ENCODE data around the gene PIAS1.
A peak's percentile ranks its signal among the peaks of the same experiment; 100 is the strongest.

Gene PIAS1

DNA sequence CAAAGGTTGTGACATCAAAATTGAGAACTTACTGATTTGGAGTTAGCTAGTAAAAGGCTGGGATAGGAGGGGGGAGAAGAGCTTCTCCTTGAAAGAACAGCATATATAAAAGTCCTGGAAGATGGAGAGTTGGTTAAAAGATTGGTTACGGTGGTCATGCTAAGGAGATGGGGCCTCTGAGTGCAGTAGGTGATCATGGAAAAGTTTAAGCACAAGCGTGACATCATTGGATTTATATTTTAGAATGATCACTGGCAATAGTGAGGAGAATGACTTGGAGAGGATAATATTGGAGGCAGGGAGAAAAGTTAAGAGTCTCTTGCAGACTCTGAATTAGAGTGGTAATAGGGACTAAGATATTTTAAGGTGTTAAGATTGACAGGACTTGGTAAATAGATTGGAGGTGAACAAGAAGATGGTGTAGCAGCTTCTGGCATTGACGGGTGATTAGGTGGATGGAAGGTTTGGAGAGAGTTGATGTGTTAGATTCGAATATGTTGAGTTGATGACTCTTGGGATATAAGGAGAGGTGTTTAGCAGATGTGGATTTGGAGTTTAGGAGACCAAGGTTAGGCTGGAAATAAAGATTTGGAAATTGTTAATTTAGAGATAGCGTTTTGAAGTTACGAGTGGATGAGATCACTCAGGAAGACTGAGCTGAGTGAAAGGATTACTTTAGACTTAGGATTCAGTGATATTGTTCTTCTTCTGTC is 19.6 kb downstream of the PIAS1 start:
- no peak for ATAC-seq

DNA sequence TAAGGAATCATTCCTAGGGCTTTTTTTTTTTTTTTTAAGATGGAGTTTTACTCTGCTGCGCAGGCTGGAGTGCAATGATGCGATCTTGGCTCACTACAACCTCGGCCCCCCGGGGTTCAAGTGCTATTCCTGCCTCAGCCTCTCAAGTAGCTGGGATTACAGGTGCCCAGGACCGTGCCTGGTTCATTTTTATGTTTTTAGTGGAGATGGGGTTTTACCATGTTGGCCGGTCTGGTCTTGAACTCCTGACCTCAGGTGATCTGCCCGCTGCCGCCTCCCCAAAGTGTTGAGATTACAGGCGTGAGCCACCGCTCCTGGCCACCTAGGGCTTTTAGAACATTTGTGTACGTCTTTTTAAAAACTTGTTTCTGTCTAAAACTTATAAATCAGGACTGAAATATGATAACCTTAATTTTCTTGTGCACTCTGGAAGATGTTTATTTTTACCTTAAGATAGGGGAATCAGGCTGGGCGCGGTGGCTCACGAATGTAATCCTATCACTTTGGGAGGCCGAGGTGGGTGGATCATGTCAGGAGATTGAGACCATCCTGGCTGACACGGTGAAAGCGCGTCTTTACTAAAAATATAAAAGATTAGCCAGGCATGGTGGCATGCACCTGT is 21.8 kb downstream of the PIAS1 start:
- no peak for ATAC-seq

DNA sequence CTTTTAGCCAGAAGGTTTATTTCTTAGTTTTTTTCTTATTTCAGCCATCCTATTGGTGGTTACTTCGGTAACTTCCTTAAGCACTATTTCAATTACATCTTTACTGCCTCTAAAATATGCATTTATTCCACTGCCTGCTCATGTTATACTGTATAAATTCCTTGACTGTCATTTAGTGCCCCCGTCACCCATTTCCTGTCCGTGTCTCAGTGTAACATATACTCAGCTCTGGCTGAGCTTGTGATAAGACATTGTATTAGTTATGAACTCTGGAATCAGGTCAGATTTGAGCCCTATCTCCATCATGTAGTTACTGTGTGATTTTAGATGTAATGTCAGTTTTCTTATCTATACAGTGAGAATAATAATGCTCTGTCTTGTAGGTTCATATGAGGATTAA is 24.2 kb downstream of the PIAS1 start:
- no peak for ATAC-seq

DNA sequence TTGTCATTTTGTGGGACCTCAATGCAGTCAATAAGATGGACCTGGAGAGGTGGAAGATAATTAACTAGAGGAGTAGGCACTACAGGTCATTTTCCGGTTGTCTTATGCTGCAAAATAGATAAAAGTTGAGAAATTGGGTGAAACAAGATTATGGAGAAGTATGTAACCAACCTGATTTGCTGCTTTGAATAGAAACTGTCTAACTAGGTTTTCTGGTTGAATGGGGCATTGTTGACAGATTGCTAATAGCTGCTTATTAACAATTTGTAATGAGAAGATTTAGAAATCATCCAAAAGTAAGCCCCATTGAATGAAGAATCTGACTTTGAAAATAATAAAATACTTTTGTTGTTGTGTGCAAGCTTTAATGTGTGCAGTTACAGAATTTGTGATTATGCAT is 26.2 kb downstream of the PIAS1 start:
- no peak for ATAC-seq

DNA sequence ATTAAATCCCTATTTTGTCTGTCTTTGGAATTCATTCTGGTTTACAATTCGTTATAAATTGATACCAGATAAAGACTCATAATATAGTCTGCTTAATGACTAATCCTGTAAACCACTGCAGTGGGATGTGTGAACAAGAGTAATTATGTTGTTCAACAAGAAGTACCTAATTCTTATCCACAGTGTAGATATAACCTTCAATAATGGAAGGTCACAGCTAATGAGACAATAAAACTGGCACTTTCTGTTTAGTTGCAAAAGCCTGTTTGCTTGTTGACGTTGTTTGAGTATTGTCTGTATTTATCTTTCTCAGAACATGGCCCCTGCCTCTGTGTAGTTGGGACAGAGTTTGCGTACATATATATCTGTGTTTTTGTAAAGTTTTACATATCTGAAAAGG is 26.7 kb downstream of the PIAS1 start:
- peak; percentile 83 to 94 for ATAC-seq

DNA sequence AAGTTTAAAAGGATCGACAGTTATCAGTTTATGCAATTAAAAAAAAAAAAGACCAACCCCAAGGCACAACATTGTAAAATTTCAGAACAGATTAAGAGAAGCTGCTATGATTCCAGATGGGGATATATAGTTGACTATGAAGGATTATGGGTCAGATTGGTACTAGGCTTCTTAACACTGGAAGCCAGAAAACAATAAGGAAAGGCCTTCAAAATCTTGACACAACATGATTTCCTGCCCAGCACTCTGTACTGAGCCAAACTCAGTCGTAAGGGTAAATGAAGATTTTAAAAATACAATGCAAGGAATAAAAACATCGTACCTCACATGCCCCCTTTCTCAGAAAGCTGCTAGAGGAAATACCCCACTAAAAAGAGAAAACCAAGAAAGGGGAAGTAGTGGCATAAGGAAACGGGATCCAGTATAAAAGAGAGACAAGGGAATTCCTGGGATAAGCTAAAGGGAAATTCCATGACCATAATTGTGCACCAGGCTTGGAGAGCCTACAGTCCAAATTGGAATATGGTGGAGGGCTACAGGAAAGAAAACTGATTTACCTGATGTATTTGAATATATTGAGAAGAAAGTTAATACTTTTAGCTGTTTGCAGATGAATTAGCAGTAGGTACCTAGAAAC is 27.9 kb downstream of the PIAS1 start:
- ATAC-seq = no peak

DNA sequence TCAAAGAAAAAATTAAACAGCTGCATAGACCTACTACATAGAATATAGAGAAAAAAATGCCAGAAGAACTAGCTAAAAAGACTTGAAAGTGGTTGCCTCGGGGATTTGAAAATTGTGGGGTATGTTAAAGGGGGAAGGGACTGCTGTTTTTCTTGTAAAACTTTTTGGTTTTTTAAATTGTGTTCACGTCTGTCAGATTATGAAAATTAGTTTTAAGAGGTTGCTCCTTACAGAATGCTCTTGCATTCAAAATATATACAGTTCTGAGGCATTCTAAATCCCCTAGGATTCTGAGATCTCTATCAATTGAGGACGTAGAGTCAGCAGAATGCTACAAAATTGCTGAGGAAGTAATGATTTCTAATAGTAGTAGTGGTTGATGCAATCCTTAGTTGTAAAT is 28.6 kb downstream of the PIAS1 start:
- ATAC-seq = no peak

DNA sequence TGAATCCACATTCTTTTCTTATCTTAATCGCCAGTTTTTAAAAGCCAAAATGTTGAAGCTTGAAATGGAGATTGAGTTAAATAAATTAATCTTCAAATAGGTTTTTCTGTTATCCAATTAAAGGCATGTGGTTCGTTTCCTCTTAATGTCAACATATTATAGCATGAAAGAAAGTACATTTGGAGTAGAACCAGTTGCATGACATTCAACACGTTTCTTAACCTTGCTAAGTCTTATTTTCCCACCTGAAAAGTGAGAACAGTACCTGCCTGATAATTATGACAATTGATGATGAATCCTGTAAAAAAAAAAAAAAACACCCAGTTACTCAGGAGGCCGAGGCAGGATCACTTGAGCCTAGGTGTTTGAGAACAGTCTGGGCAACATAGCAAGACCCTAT is 29.3 kb downstream of the PIAS1 start:
- no peak for ATAC-seq

DNA sequence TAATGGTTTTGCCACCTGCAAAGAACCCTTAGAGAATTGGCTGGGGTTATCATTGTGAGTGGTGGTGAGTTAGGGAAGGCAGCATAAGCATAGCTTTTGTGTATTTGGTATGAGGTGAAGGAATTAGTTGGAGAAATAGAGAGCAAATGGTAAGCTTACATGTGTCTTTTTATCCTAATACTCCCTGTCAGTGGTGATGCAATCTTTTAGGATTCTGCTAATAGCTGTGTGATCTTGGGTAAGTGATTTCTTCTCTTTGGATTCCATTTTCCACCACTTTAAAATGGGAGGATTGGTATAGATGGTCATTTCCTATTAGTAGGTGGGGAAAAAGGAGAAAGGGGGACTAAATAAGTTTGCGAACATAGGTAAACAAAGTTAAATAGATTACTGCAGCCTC is 30.9 kb downstream of the PIAS1 start:
- ATAC-seq = no peak

DNA sequence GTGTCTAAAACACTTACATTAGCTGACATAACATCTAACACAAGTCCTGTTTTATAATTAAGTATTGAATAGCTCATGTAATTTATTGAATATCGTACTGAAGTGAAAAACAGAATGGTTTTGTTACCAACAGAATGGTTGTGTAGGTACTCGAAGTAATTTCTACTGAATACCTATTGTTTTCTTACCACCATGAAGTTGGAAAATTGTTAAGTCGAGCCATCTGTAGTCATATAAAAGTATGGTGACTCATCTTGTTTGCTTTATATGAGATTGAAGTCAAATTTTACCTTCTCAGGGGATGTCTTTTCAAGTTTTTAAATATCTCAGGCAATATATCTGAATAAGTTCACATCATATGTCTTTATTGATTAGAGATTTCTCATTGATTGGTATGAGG is 37.6 kb downstream of the PIAS1 start:
- no peak for ATAC-seq

DNA sequence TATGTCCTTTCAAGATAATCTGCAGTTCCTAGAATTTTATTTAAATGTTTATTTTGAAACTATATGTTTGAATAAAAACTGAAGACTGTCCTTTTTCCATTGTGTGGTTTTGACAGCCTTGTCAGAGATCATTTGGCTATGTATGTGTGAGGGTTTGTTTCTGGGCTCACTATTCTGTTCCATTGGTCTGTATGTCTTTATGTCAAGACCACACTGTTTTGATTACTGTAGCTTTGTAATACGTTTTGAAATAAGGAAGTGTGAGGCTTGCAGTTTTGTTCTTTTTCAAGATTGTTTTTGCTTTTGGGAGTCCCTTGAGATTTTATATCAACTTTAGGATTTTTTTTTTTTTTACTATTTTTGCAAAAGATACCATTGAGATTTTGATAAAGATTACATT is 42.0 kb downstream of the PIAS1 start:
- no peak for ATAC-seq

DNA sequence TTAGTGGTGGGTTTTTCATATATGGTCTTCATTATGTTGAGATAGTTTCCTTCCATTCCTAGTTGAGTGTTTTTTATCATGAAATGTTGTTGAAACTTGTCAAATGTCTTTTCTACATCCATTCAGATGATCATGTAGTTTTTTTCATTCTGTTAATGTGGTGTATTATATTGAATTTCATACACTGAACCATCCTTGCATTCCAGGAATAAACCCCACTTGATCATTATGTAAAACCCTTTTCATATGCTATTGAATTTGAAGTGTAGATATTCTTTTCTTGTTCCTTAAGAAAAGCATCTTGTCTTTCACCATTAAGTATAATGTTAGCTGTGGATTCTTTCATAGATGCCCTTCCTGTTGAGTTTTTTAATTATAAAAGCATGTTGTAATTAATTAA is 42.9 kb downstream of the PIAS1 start:
- no peak for ATAC-seq

DNA sequence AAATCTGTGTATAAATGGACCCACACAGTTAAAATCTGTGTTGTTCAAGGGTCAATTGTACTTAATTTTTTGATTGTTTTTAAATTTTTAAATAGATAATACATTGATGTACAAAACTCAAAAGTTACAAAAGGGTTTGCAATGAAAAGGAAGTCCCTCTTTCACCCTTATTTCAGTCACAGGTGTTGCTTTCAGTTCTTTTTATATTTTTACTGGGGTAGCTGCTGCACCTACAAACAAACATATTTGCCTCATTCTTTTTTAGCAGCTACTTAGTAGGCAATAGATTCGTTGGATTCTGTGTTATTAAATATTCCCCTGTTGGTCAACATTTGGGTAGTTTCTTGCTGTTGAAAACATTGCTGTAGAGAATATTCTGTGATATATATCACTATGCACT is 44.4 kb downstream of the PIAS1 start:
- no peak for ATAC-seq

DNA sequence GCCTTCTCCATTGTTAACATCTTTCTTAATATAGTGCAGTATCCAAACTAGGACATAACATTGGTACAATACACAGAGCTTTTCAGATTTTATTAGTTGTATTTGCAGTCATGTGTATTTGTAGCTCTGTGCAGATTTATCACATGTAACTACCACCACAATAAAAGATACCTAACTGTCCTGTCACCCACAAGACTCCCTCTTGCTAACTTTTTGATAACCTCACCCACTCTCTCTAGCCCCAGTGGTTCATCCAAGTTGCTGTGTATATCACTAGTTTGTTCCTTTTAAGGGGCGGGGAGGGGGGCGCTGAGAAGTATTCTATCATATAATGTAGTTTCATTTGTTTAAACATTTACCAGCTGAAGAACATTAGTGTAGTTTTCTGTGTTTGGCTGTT is 46.1 kb downstream of the PIAS1 start:
- ATAC-seq = no peak

DNA sequence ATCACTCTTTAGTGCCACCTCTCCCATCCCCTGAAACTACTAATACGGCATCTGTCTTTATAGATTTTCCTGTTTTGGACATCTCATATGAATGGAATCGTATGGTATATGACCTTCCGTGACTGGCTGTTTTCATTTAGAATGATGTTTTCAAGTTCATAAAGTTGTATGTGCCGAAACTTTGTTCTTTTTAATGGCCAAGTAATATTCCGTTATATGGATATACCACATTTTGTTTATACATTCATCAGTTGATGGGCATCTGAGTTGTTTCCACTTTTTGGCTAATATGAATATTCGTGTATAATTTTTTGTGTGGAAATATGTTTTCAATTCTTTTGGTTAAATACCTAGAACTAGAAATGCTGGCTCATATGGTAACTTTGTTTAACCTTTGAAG is 49.5 kb downstream of the PIAS1 start:
- ATAC-seq = no peak

DNA sequence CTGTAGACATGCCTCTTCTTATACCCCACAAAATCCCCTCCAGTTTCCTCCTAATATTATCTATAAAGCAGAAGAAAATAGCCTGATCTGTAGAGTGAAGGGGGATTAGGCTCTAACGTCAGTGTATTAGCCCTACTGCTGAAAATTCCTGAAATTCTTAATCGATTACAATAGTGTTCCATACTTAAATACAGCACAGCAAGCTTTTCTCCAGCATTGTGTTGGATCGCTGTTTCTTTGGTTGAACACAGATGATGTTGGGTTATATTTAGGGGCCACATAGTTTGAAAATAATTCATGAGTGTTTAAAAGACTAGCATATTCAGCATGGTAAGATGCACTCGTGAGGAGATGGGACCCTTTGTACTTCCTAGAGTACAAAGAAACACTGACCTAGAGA is 52.5 kb downstream of the PIAS1 start:
- no peak for ATAC-seq

DNA sequence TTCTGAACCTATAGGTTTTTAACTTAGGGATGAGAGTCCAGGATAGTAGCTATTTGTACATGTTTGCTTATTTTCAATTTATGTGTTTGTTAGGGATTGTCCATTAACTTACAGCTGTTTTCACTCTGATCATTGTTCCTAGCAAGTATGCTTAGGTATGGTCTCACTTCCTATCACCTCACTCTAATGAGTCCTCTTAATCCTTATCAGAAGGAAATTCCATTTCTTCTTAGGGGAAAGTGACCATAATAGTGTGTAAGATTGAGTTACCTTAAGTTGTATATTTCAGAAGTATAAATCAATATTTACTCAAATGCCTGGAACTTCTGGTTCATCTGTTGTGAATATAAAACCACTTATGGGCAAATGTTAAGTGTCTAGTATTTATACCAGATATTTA is 53.0 kb downstream of the PIAS1 start:
- no peak for ATAC-seq

DNA sequence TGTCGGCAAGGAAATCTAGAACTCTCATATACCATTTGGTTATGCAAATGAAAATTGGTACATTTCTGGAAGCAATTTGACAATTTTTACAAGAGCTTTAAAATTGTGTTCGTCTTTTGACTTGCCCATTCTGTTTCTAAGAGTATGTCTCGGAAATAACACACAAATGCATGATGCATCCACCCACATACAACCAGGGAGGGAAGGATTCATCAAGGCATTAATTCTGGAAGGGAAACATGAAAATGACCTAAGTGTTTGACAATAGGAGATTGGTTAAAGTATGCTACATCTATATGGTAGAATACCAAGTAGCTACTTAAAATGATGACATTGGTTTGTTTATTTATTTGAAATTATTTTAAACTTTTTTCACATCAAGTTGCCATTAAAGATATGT is 58.6 kb downstream of the PIAS1 start:
- no peak for ATAC-seq

DNA sequence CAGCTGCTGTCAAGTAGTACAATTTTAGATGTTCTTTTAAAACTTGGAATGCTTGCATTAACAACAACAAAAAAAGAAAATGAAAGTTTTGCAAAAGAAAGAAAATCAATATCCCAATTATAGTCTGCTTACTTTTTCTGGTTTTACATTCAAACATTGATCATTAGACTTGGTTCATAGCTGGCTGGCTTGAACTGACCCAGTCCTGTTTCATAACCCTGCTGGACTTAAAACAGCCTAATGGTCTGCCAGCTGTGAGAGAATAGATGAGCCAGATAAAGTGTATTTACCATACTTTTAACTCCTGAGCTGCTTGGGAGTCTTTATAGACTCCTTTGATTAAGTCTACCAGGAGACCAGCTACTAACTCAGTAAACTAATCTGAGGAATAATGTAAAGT is 59.2 kb downstream of the PIAS1 start:
- ATAC-seq = no peak

DNA sequence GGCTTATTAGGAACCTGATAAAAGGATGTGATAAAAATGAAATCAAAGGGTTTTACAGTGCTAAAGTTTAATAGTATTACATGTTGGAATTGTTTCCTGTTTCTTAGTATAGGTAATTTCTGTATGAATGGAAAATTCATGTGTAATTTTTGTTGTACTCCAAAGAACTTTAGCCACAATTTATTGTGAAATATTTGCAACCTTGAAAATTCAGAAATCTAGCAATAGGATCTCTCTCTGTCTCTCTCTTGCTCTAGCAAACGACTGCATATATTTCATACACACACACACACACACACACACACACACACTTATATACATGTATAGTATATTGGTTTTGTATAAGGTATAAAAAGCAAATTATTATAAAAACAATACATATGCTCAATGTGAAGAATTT is 59.6 kb downstream of the PIAS1 start:
- no peak for ATAC-seq

DNA sequence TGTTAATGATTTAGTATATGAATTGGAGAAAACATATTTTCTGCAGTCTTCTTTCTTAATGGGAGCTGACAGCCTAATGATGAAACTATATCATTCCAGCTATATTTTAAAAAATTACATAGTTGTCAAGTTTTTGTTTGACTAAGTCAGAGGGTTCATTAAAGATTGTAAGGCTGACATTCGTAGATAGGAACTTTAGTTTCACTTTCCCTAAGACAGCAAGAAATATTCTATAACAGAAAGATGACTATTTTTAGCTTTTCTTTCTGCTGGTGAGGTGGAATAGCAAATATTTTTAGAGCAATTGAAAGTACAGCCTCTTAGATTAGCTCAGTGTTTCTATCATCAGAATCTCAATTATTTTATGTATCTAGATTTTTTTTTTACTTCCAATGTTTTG is 60.2 kb downstream of the PIAS1 start:
- peak; percentile 61 to 85 for ATAC-seq

DNA sequence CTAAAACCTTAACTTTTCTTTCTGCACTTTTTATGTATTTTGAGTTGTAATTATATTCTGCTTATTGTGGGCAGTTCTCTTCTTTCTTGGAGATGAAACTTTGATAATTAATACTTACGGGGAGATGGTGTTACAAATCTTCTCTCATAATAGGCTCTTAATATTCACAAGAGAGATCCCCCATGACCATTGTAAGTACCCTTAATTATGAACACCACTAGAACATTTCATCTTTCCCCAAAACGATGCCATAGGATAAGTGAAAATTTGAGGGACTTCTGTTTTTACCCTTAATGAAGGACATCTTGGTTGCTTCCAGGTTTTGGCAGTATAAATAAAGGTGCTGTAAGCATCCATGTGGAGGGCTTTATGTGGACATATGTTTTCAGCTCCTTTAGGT is 60.7 kb downstream of the PIAS1 start:
- ATAC-seq = no peak

DNA sequence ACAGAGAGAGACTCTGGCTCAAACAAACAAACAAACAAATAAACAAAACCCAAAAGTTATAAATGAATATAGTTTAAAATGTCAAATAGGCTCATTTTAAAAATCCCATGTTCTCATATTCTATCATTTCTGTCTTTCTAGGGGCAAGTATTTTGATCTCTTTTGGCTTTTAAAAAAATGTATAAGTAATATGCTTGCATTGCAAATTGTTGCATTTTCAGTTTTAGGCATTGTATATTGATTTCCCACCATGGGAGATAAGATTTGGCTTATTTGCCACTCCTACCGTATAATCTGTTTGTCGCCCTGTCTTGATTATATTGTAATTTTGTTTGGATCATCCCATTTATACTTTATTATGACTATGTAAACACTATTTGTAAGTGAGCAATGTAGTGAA is 70.6 kb downstream of the PIAS1 start:
- no peak for ATAC-seq

DNA sequence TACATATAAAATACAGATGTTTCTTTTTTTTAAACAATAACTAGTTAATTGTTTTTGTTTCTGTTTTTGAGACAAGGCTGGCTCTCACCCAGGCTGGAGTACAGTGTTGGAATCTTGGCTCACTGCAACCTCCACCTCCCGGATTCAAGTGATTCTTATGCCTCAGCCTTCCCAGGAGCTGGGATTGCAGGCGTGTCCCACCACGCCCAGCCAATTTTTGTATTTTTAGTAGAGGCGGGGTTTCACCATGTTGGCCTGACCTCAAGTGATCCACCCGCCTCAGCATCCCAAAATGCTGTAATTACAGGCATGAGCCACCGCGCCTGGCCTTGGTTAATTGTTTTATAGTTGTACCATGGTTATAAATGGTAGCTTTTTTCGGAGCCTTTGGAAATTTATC is 72.3 kb downstream of the PIAS1 start:
- no peak for ATAC-seq

DNA sequence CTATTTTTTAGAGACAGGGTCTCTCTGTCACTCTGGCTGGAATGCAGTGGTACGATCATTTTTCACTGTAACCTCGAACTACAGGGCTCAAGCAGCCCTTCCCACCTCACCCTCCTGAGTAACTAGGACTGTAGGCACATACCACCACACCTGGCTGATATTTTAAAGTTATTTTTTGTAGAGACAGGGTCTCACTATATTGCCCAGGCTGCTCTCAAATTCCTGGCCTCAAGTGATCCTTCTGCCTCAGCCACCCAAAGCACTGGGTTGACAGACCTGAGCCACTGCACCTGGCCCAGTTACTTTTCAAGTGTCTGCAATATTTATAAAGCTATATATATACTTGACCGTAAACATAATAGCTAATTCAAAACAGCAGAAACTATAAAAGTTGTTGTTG is 75.0 kb downstream of the PIAS1 start:
- no peak for ATAC-seq

All from activated CD4-positive, CD25-positive, alpha-beta regulatory T cell treated with anti-CD3 and anti-CD28 coated beads, Interleukin-2, amount 50 U/mL, for 24 hours (primary cell).